Measurements from ENCODE around the gene ANKS1B.

DNA sequence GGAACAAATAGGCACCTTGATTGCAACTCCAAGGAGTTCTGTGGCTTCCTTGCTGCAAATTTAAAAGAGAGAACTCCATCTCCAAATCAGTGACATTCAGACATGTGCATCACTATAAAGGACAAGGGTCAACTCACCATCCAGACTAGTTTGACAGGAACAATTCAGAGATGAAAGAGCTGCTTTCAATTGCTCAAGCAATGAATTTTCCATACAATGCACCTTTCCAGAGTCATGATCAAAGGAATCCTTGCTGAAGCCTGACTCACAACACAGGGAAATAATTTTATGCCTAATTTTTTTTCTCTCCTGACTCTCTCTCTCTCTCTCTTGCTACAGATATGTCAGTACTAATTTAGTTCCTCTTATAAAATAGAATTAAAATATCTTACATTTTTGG lies 717.7 kb downstream of the ANKS1B start:
- TF ChIP-seq POLR2A (IDR thresholded peaks at IDR 0.05; ENCODE audit: low read length): no peak
- TF ChIP-seq GATA1 (IDR thresholded peaks at IDR 0.05; ENCODE audit: low read depth, low read length): no peak

Measured in erythroblast (primary cell).